Endodermal cell (in vitro differentiated cells): ENCODE data around the gene LCN6. TPM values are rescaled to one million over a fixed set of nuclear protein-coding genes. Genes with fewer than 3 reads are reported as not detected.

Experiments
- DNase-seq: peaks from one replicate; pipeline ENCODE4 v3.0.0-alpha.2; 2017
- H3K27ac ChIP-seq: 2 replicates; pipeline ENCODE4 v1.5.1; 2013; ENCODE audit warnings: mild to moderate bottlenecking, low read depth, low read length, moderate library complexity
- H3K27me3 ChIP-seq: 2 replicates; pipeline ENCODE4 v1.6.1; 2013; ENCODE audit warnings: mild to moderate bottlenecking, low read length, moderate library complexity; ENCODE audit not compliant: insufficient read depth, control insufficient read depth, poor library complexity, severe bottlenecking
- H3K36me3 ChIP-seq: 2 replicates; pipeline ENCODE4 v1.7.0; 2013; ENCODE audit warnings: mild to moderate bottlenecking, low read length, moderate library complexity; ENCODE audit not compliant: control insufficient read depth, insufficient read depth
- H3K4me1 ChIP-seq: one replicate; pipeline ENCODE4 v1.7.0; 2013; ENCODE audit warnings: low read length; ENCODE audit not compliant: control insufficient read depth, insufficient read depth
- H3K4me3 ChIP-seq: 2 replicates; pipeline ENCODE4 v1.5.1; 2013; ENCODE audit warnings: mild to moderate bottlenecking, low read length, moderate library complexity
- H3K9ac ChIP-seq: 2 replicates; pipeline ENCODE4 v1.6.1; 2013; ENCODE audit warnings: mild to moderate bottlenecking, low read length, moderate library complexity; ENCODE audit not compliant: poor library complexity, severe bottlenecking; ENCODE audit errors: extremely low read depth
- H3K9me3 ChIP-seq: 2 replicates; pipeline ENCODE4 v1.6.1; 2013; ENCODE audit warnings: mild to moderate bottlenecking, low read length, moderate library complexity; ENCODE audit not compliant: control insufficient read depth
- H3K27ac Mint-ChIP-seq: 2 replicates; pipeline ENCODE4 v1.8.0; 2020; ENCODE audit warnings: mixed read lengths
- H3K27me3 Mint-ChIP-seq: 2 replicates; pipeline ENCODE4 v1.8.0; 2021; ENCODE audit warnings: mild to moderate bottlenecking, mixed read lengths; ENCODE audit not compliant: insufficient read depth
- H3K36me3 Mint-ChIP-seq: 2 replicates; pipeline ENCODE4 v1.8.0; 2020; ENCODE audit warnings: low read depth, mixed read lengths
- H3K4me1 Mint-ChIP-seq: 2 replicates; pipeline ENCODE4 v1.8.0; 2020; ENCODE audit warnings: mixed read lengths
- H3K4me3 Mint-ChIP-seq: 2 replicates; pipeline ENCODE4 v1.8.0; 2020; ENCODE audit warnings: mild to moderate bottlenecking, moderate library complexity, mixed read lengths
- H3K9me3 Mint-ChIP-seq: 2 replicates; pipeline ENCODE4 v1.8.0; 2020; ENCODE audit warnings: mild to moderate bottlenecking, mixed read lengths
- CTCF ChIP-seq: fragments of 200-600 bp; sonication (generic); conservative IDR thresholded peaks from 2 replicates; pipeline ENCODE4 v1.5.0; 2021; ENCODE audit warnings: antibody characterized with exemption, mild to moderate bottlenecking
- WGBS, 2 experiments: methylation state at CpG; one replicate each; pipeline versions ENCODE4 v1.1.5 to v1.1.7; 2013; ENCODE audit warnings: missing lambda C conversion rate in 2 of 2, mixed read lengths in 1 of 2; ENCODE audit not compliant: insufficient coverage in 1 of 2, insufficient read length in 1 of 2; 5-methylcytosine and 5-hydroxymethylcytosine counted together
- total RNA-seq, 2 donors: library from RNA; stranded (reverse); fragmentation: NEBNext Ultra II Directional in 1 of 2; extraction: Animal tissue kit (Norgen Biotek cat#: 25700) in 1 of 2; gene quantifications; 2 replicates in 1 of 2; 3 replicates in 1 of 2; pipeline ENCODE4 v1.2.1, GENCODE V29; 2021

Gene LCN6
- total RNA-seq, 2 donors from 2014 or later = not detected

- Mint-ChIP-seq H3K9me3 (no peaks in the 10 kb centered on the region), H3K36me3 (peaks cover 17% of the 10 kb centered on the region), H3K4me3 (no peak overlapping the region), H3K27ac (no peak overlapping the region), H3K27me3 (peaks cover 7% of the 10 kb centered on the region), H3K4me1 (peaks cover 38% of the 10 kb centered on the region)
- Histone ChIP-seq H3K4me3 (no peak overlapping the region), H3K36me3 (peaks cover 23% of the 10 kb centered on the region), H3K27me3 (no peaks in the 10 kb centered on the region), H3K9me3 (no peaks in the 10 kb centered on the region), H3K9ac (no peak overlapping the region), H3K27ac (no peak overlapping the region), H3K4me1 (peaks cover 25% of the 10 kb centered on the region)
- 91 to 95% methylated on average over 3 to 6 of the region's 6 CpGs for WGBS, 2 experiments
- no peak for TF ChIP-seq CTCF
- no peak for DNase-seq
Measured at GRCh38 chr9:136795000-136795348, 46.6 kb upstream of the LCN6 start.

- Mint-ChIP-seq H3K4me1 (peaks cover 41% of the 10 kb centered on the region), H3K36me3 (peaks cover 17% of the 10 kb centered on the region), H3K4me3 (peak overlapping the region; percentile 23), H3K27ac (peak overlapping the region; percentile 55), H3K27me3 (peaks cover 5% of the 10 kb centered on the region), H3K9me3 (no peaks in the 10 kb centered on the region)
- Histone ChIP-seq H3K4me1 (peaks cover 26% of the 10 kb centered on the region), H3K9me3 (no peaks in the 10 kb centered on the region), H3K27me3 (no peaks in the 10 kb centered on the region), H3K27ac (no peak overlapping the region), H3K4me3 (no peak overlapping the region), H3K36me3 (peaks cover 23% of the 10 kb centered on the region), H3K9ac (no peak overlapping the region)
- no peak for TF ChIP-seq CTCF
- DNase-seq = peak; percentile 39
- 94 to 95% methylated on average over 14 of the region's 14 CpGs for WGBS, 2 experiments
Measured at GRCh38 chr9:136794281-136794999, 46.1 kb upstream of the LCN6 start.

GRCh38 chr9:136793086-136793946, 45.0 kb upstream of the LCN6 start:
- Histone ChIP-seq H3K9ac (no peak overlapping the region), H3K27me3 (no peaks in the 10 kb centered on the region), H3K36me3 (peaks cover 23% of the 10 kb centered on the region), H3K4me1 (peaks cover 26% of the 10 kb centered on the region), H3K27ac (no peak overlapping the region), H3K9me3 (no peaks in the 10 kb centered on the region), H3K4me3 (no peak overlapping the region)
- peaks cover 1% of the 10 kb centered on the region for H3K27me3 Mint-ChIP-seq
- peak overlapping the region; percentile 35 for H3K4me3 Mint-ChIP-seq
- peaks cover 51% of the 10 kb centered on the region for H3K4me1 Mint-ChIP-seq
- peak; percentile 70 for DNase-seq
- peaks cover 17% of the 10 kb centered on the region for H3K36me3 Mint-ChIP-seq
- no peak for TF ChIP-seq CTCF
- no peak overlapping the region for H3K27ac Mint-ChIP-seq
- WGBS, 2 experiments = 90 to 94% methylated on average over 12 to 16 of the region's 17 CpGs
- no peaks in the 10 kb centered on the region for H3K9me3 Mint-ChIP-seq
